NCI-H2029 treated with DMSO at 0.1 percent for 48 hours (cell line): ENCODE measurements around the gene NETO2.
"Not testable (repeated sequence)": the region's sequence is repeated elsewhere in the genome, so short reads cannot be mapped to it uniquely, and the experiment has no call there.

ENCODE experiments used
- DNase-seq: peaks from one replicate; lab custom pipeline; 2025; lab: John Stamatoyannopoulos, UW

NETO2 gene, protein sequence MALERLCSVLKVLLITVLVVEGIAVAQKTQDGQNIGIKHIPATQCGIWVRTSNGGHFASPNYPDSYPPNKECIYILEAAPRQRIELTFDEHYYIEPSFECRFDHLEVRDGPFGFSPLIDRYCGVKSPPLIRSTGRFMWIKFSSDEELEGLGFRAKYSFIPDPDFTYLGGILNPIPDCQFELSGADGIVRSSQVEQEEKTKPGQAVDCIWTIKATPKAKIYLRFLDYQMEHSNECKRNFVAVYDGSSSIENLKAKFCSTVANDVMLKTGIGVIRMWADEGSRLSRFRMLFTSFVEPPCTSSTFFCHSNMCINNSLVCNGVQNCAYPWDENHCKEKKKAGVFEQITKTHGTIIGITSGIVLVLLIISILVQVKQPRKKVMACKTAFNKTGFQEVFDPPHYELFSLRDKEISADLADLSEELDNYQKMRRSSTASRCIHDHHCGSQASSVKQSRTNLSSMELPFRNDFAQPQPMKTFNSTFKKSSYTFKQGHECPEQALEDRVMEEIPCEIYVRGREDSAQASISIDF

DNA sequence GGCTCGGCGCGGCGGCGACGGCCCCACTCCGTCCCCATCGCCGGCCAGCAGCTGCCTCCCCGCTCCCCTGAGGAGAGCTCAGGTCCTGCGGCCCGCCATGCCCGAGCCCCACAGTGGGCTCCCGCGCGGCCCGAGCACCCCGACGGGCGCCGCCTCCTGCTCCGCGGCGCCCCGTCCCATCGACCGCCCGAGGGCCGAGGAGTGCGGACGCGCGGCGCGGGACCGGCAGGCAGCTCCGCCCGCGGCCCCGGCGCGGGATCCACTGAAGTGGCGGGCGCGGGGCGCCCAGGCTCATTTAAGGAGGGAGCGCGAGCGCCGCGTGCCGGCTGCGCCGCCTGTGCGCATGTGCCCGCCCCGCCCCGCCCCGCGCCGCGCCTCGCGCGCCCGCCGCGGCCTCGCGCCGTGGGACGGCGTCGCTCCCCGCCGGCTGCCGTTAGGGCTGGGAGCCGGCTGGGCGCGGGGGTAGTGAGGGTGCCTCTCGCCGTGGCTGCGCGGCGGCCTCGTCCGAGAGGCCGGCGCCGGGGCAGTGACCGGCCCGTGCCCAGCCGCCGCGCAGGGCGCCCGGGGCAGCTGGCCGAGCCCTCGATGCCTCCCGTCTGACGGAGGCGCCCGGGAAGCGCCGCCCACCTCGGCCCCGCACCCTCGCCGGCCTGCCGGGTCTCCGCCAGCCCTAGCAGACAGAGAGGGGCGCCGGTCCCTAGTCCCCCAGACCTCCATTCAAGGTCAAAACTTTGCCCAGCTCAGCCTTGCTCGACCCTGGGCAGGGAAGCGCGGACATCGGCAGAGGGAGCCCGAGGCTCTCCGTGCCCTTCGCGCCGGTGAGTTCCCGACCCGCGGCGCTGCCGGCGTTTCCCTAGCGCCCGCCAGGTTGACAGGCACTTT, at the start of gene NETO2:
TSS of gene NETO2 (minus strand) at position 269 of the 882 bp plus-strand sequence. CDS start 333 bp downstream, outside the sequence.
- DNase-seq: no peak

DNA sequence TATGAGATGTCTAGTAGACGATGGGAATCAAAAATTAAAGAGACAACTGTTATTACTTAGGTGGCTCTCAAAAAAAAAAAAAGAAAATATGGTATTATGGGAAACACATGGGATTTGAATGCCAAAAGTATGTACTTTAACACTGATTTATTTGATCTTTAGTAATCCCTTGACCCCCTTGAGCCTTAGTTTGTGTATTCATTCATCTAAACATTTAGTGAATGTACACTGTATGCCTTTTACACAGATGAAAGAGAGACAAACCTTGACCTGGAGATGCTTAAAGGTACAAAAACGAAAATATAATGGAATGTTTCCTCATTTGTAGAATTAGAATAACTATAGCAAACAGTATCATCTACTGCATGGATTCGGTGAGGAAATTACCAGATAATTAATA, 38.6 kb upstream of the NETO2 start:
- no peak for DNase-seq

DNA sequence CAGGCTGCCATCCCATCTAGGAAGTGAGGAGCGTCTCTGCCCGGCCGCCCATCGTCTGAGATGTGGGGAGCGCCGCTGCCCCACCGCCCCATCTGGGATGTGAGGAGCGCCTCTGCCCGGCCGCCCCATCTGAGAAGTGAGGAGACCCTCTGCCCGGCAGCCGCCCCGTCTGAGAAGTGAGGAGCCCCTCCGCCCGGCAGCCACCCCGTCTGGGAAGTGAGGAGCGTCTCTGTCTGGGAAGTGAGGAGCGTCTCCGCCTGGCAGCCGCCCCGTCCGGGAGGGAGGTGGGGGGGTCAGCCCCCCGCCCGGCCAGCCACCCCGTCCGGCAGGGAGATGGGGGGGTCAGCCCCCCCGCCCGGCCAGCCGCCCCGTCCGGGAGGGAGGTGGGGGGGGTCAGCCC, 37.3 kb upstream of the NETO2 start:
- DNase-seq: not testable (repeated sequence)

DNA sequence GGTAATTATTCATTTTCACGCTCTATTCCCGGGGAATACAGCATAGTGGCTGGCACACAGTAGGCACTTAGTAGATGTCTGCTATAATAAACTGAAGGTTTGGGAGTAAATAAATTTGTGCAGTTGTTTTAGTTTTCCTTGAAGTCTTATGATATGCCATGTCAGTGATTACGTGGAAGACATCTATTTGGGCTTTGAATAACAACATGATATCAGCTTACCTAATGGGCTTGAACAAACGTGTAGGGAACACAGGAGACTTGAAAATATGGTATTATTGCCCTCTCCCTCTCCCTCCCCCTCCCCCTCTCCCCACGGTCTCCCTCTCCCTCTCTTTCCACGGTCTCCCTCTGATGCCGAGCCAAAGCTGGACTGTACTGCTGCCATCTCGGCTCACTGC, 36.3 kb upstream of the NETO2 start:
- no peak for DNase-seq

DNA sequence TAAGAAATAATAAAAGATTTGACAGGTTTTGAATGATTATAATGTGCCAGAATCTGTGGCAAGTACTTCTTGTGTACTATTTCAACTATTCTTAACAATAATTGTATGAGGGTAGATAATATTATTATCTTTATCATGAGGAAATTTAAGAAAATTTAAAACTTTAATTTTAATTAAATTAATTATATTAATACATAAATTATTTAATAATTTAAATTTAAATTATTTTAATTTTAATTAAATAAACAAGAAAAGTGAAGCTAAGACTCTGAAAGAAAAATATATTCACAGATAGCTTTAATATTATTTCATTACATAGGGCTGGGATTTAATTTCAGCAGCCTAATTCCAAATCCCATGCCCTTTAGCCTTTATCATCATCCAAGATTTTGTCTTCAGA, 31.4 kb upstream of the NETO2 start:
- DNase-seq: no peak

DNA sequence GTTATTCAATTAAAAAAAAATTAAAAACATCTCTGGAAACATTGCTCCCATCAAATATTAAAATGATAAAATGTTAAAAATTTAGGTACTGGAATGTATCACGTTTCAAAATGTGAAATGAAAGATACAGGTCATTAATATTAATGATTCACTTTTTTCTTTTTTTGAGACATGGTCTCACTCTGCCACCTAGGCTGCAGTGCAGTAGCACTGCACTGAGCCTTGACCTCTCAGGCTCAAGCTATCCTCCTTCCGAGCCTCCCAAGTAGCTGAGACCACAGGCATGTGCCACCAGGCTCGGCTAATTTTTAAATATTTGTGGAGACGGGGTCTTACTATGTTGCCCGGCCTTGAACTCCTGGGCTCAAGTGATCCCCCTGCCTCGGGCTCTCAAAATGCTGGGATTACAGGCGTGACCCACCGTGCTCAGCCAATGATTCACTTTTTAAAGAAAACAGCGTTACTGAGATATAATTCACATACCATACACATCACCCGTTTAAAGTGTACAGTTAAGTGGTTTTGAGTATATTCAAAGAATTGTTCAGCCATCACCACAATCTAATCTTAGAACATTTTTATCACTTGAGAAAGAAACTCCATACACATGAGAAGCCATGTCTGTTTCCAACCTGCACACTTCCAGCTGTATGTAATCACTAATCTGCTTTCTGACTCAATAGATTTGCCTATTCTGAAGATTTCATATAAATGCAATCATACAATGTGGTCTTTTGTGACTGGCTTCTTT, 19.1 kb upstream of the NETO2 start:
- no peak for DNase-seq

DNA sequence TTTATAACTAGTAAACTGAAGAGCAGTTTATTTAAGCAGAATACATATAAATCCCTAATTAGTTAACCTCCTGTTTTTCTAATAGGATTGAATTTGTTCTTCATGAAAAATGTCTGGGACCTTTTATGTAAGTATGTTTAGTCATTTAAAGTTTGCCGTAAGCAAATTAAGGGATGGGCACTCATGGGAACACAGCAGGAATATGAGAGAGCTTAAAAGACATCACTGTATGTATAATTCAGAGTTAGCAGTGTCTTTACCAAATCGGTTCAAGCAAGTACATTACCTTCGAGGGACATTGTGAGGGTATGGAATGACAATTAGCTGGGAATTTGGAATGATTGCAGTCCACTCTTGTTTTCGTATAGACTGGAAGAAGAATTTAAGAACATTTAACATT, 17.7 kb upstream of the NETO2 start:
- DNase-seq: no peak

DNA sequence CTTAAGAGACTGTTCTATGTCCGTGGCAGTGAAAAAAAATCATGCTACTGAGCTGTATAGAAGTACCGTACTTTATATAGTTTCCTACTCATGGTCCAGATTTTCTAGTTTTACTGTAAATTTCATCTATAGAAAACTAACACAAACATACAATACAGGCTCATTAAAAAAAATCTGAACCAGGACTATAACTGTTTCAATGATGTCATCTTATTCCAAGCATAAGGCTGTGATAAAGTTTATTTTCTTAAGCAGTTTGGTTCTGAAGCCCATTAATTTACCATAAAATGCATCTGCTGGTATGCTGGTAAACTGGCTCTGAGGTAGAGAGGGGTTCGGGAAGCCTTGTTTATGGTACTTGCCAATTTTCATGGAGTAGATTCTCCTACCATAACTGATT, 16.7 kb upstream of the NETO2 start:
- no peak for DNase-seq

DNA sequence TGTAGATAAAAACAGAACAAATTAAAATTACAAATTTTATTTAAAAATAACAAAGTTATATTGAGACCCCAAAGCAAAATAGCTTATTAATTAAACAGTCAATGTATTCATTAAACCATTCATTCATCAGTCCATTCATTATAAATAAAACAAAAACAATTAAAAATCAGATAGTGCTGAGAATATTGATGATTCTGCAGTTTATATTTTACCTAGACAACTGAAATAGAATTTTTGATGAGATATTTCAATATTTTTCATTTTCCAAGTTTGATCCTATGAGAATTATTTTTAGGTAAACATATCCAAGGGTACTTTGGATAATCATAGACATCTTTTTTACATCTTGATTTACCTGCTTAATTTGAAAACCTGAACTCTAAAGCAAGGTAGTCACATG, 15.2 kb upstream of the NETO2 start:
- no peak for DNase-seq

DNA sequence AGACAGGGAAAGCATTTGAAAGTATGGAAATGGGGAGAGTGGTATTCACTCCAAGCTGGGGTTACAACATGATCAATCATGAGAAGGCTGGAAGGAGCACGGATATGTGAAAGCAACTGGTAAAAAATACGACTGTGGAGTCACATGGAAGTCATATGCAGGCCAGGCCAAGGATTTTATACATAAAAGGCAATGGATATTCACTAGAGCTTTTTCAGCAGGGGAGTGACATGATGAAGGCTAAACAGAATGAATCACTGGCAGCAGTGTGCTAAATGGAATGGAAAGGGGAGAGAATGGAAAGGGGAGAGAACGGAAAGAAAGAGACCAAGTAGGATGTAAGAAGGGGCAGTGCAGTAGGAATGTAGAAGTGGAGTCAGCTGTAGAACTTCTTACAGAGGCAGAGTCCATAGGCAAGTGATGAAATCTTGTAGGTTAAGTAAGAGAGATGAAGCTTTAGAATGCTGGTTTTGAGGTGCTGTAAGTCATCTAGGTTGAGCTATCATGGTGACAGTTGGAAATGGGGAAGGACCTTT, 13.0 kb upstream of the NETO2 start:
- no peak for DNase-seq

DNA sequence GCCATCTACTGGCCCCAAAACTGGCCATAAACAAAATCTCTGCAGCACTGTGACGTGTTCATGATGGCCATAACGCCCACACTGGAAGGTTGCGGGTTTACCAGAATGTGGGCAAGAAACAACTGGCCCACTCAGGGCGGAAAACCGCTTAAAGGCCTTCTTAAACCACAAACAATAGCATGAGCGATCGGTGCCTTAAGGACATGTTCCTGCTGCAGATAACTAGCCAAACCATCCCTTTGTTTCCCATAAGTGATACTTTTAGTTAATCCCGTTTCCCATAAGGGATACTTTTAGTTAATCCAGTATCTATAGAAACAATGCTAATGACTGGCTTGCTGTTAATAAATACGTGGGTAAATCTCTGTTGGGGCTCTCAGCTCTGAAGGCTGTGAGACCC, 8.8 kb upstream of the NETO2 start:
- not testable (repeated sequence) for DNase-seq

DNA sequence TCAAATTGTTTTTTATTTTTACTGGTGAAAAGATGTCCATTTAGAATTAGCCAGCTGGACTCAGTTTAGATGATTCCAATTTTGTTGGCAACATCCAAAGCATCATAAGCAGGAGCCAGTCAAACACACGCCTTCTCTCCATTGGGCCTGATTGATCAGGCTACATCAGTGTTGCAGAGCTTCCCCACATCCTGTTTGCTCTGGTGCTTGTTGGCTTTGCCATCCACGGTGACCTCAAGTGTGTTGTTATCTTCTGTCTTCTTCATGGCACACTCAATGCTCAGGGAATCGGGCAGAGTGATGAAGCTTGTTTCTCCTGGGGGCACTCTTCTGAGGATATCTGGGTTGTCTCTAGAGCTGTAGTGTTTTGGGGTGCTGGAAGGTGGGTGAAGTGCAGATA, 6.3 kb upstream of the NETO2 start:
- no peak for DNase-seq

DNA sequence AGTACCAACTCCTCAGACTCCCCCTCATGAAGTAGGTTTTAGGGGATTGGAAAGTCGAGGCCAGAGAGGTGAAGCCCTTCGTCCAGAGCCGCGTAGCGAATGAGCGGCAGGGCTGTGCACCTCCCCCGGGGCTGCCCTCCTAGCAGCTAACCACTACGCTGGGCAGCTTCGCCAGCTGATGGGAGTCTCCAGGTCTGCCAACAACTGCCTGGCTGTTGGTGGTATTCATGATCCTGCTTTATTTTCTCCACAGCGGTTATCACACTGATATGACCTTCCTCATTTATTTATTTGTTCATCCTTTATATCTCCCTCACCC, 773 bp upstream of the NETO2 start:
- no peak for DNase-seq

DNA sequence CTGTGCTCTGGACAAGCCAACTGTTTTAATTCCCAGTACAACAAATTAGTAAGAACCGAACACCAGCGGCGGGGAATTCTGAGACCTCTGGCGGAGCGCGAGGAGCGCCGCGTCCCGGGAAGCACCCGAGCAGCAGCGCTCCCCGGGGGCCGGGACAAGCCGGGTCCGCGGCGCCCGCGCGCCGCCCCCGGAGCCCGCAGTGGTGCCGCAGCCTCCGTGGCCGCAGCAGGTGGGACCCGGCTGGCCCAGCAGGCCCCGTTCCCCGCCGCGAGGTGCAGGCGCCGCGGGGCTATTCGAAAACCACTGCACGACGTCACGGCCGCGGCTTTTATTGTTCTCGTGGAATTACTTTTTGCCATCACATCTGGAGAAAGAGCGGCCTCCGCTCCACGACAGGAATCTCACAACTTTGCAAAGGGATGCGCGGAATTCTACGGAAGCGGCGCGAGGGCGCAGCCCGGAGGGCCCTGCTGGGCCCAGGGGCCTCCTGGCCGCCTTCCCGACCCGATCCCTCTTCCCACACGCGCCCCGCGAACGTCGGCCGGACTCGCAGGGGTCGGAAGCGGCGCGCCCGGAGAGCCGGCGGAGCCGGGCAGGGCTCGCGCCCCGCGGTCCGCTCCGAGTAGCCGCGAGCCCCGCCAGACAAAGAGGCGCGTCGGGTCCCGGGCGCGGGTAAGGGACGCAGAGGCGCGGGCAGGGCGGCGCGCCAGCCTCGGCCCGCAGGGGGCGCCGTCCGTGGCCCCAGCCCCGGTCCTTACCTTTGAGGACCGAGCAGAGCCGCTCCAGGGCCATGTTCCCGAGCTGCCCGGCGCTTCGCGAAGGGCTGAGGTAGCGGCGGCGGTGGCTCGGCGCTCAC, 696 bp downstream of the NETO2 start:
- no peak for DNase-seq

DNA sequence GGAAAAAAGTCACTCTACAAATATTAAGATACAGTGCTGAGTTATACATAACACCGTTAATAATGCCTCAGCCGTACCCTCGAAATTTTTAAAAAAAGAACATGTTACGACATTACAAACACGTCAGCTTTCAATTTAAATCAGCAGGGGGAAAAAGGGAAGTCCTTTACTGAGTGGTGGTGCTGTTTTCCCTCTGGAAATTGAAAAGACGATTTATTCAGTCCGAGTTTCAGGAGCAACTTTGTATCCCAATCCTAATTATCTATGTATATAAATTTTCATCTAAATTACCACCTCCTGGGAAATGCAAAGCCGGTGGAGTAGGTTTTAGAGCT, 1.3 kb downstream of the NETO2 start:
- no peak for DNase-seq

DNA sequence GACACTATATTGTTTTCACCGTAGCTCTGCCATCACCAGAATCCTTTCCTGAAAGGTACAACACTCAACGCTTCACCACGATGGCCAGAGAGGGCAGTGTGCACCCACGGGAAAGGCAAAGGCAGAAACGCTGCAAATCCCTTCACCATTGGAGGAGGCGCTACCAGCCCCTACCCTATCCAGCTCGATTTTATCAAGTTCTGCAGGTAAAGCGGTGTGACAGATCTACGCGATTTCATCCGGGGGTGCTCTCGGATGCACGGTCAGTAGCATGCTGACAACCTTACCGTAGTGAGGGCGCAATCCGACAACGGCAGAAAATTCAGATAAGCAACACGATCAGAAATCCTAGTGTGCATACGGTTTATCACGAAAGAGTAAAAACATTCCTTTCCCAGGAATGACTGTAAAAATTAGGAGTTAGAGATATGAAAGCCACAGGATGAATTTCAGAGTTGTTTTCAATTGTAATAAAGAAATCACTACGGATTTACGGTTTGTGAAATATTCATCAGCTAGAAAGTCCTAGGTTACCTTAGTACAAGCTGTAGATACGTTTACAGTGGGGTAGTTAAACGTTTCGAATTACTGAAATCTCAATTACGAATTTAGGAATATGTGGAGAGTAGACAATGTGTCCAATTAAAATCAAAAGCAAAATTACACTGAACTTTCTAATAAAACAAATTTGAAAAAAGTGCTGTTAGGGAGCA, 1.8 kb downstream of the NETO2 start:
- DNase-seq: peak; percentile 52

DNA sequence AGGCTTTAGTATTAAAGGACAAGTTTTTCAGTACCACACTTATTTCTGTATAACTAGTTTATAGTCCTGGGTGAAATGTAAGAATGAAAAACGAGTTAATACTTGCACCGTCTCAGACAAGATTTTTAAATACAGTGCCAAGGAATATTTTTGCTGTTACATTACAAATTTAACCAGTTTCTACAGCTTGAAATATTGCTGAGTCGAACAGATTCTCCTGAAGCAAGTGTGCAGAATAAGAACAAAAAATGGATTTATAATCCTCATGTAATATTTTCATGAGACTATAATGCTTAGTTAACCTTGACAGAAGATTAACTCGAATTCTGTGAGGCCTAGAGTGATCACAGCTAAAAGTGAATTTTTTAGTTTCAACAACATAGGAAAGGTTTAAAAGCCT, 3.1 kb downstream of the NETO2 start:
- DNase-seq: no peak

DNA sequence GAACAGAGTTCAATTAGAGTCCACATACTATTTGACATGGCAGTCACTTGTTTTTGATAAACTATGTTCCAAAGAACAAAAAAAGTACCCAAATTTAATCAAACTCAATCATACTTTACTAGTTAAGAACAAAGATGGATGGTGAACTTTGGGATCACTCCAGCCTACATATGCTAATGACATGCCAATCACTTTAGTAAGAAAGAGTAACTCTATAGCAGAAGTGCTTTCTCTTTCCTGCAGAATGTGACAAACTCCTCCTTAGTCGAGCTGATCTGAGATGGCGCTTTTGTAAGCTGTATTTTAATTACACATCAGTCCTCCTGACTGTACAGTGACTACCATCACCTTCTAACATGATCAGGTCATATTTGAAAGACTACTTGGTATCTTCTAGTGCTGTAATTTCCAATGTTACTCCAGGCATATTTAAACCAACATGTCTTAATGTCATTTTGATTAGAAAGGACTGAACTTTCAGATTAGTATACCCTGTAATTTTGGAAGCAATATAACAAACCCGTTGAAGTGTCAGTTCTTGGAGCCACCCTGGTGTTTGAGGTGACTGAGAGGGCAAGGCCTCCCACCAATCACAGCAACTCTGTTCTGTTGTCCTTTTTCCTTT, 4.1 kb downstream of the NETO2 start:
- DNase-seq: no peak

DNA sequence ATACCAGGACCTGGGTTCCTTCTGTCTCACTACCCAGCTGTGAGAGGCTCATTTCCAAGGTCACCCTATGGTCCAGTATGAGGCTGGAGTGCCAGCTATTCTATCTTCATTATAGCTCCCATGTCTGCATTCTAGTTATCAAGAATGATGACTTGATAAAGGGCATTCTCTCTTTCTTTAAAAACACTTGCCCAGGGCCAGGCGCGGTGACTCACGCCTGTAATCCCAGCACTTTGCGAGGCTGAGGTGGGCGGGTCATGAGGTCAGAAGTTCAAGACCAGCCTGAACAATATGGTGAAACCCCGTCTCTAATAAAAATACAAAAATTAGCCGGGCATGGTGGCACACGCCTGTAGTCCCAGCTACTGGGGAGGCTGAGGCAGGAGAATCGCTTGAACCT, 5.8 kb downstream of the NETO2 start:
- DNase-seq: not testable (repeated sequence)
